Cardiac septum (tissue), 1 donor: ENCODE data around the gene ELOVL7. TPM values are rescaled to one million over a fixed set of nuclear protein-coding genes. Genes with fewer than 3 reads are reported as not detected.
"Not testable (repeated sequence)": the region's sequence is repeated elsewhere in the genome, so short reads cannot be mapped to it uniquely, and the experiment has no call there.

Experiments used
- DNase-seq: peaks from one replicate; pipeline ENCODE4 v3.0.0-alpha.2; 2020; ENCODE audit warnings: low spot score
- intact Hi-C: fragments of 100-400 bp; cut with DNase I; formaldehyde crosslinking; loops from one replicate; pipeline ENCODE4 v1.14.0; 2022
- total RNA-seq: library from RNA; stranded (reverse); fragmentation: NEBNext Ultra II Directional; extraction: Animal tissue kit (Norgen Biotek cat#: 25700); gene quantifications from one replicate; pipeline ENCODE4 v1.2.1, GENCODE V29; 2021
- donor health status: DM: no; HTN: no; CAD: no.

ELOVL7 gene
- total RNA-seq, 1 donor from 2014 or later, result 0.97 TPM

GRCh38 chr5:60803712-60804111, 40.4 kb downstream of the ELOVL7 start:
- DNase-seq, result no peak
- intact Hi-C loops, result no loop called here

DNA sequence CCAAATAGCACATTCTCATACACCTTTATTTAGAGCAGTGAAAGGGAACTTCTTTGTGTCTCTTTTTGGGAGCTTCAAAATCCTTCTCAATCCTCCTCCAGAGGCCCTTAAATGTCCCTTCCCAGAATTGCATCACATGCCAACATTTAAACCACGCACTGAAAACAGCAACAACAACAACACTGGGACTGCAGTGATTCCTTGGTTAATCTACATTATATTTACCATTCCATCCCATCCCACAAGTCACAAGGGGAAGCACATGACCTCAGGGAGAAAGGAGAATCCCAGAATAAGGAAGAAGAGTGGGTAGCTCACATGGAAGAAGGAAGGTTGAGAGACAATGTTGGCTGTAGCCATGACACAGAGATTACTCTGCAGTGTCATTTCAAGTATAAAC, 41.1 kb downstream of the ELOVL7 start:
- intact Hi-C loops, result no loop called here
- DNase-seq, result no peak

GRCh38 chr5:60802226-60802625, 41.8 kb downstream of the ELOVL7 start:
- intact Hi-C loops, result no loop called here
- no peak for DNase-seq

GRCh38 chr5:60797482-60798153, 46.5 kb downstream of the ELOVL7 start:
- intact Hi-C loops, result no loop called here
- no peak for DNase-seq

DNA sequence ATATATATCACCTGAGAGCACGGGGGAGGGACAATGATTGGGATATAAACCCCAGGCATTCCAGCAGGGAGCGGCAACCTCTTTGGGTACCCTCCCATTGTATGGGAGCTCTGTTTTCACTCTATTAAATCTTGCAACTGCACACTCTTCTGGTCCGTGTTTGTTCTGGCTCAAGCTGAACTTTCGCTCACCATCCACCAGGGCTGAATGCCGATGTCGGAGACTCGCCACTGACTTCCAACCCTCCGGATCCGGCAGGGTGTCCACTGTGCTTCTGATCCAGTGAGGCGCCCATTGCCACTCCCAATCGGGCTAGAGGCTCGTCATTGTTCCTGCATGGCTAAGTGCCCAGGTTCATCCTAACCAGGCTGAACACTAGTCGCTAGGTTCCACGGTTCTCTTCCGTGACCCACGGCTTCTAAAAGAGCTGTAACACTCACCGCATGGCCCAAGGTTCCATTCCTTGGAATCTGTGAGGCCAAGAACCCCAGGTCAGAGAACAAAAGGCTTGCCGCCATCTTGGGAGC, 48.6 kb downstream of the ELOVL7 start:
- DNase-seq, intact Hi-C loops: not testable (repeated sequence)

GRCh38 chr5:60794691-60795090, 49.4 kb downstream of the ELOVL7 start:
- intact Hi-C loops, result no loop called here
- DNase-seq, result no peak

GRCh38 chr5:60792438-60792837, 51.6 kb downstream of the ELOVL7 start:
- DNase-seq, result no peak
- intact Hi-C loops, result no loop called here

DNA sequence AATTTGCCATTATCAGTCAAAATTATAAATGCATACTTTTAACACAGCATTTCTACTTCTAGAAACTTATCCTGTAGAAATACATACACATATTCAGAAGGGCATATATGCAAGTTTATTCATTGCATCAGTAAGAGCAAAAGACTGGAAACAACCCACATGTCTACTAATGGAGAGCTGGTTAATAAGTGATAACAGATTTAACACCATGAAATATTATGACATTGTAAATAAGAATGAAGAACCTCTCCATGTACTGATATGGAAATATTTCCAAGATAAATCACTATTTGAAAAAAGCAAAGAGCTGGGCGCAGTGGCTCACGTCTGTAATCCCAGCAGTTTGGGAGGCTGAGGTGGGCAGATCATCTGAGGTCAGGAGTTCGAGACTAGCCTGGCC, 54.5 kb downstream of the ELOVL7 start:
- intact Hi-C loops, result no loop called here

DNA sequence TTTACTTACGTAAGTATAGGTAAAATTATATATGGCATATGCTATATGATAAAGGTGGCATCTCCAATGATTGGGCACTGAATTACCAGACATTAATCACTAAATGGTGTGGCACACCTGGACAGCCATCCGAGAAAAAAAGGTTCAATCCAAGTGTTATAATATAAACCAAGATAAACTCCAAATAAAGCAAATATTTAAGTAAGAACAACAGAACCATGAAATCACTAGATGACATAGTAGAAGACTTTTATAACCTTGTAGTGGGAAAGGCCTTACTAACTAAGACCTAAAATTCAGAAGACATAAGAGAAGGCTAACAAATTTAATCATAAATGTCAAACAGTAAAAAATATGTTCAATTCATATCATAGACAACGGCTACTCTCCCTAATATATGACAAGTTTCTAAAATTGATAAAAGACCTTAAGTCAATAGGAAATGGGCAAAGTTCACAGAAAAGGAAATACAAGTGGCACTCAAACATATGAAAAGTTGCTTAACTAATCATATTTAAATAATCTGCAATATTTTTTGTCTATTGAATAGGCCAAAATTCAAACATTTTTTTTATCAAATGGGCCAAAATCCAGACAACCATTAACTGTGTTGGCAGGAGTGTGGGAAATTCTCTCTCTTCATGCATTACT, 55.1 kb downstream of the ELOVL7 start:
- intact Hi-C loops, result no loop called here

More for the DNA sequence above, 54.5 kb downstream of the ELOVL7 start:
- DNase-seq, result no peak

GRCh38 chr5:60779466-60779865, 64.6 kb downstream of the ELOVL7 start:
- DNase-seq, result no peak
- intact Hi-C loops, result no loop called here

More for the DNA sequence above, 55.1 kb downstream of the ELOVL7 start:
- no peak for DNase-seq

GRCh38 chr5:60776343-60776742, 67.7 kb downstream of the ELOVL7 start:
- DNase-seq, result no peak
- intact Hi-C loops, result no loop called here

GRCh38 chr5:60765019-60765709, 78.9 kb downstream of the ELOVL7 start:
- intact Hi-C loops, result no loop called here
- no peak for DNase-seq

GRCh38 chr5:60763061-60763460, 81.0 kb downstream of the ELOVL7 start:
- intact Hi-C loops, result no loop called here
- DNase-seq, result no peak

GRCh38 chr5:60754495-60754894, 89.6 kb downstream of the ELOVL7 start:
- no peak for DNase-seq
- intact Hi-C loops, result no loop called here

- intact Hi-C loops, result no loop called here
- DNase-seq, result no peak
These were observed 99.4 kb downstream of the ELOVL7 start for GRCh38 chr5:60744682-60745081.

- DNase-seq, result no peak
- intact Hi-C loops, result no loop called here
These were observed 100.4 kb downstream of the ELOVL7 start for GRCh38 chr5:60743511-60744314.

GRCh38 chr5:60740322-60740721, 103.7 kb downstream of the ELOVL7 start:
- no peak for DNase-seq
- intact Hi-C loops, result no loop called here

- intact Hi-C loops, result no loop called here
These were observed 105.1 kb downstream of the ELOVL7 start for GRCh38 chr5:60738933-60739332.

DNA sequence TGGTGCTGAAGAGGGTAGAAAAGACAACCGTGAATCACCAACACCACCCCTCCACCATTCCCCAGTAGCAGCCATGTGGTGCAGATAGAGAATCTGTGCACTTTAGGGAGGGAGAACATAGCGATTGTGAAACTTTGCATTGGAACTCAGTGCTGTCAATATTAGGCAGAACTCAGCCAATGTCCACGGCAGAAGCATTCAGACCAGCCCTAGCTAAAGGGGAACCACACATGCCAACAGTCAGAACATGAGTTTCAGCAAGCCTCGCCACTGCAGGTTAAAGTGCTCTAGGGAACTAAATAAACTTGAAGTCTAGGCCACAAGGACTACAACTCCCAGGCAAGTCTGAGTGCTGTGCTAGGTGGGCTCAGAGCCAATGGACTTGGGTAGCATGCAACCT, 105.6 kb downstream of the ELOVL7 start:
- intact Hi-C loops, result no loop called here

More at GRCh38 chr5:60738933-60739332, 105.1 kb downstream of the ELOVL7 start:
- no peak for DNase-seq

GRCh38 chr5:60730858-60731257, 113.2 kb downstream of the ELOVL7 start:
- DNase-seq, intact Hi-C loops: not testable (repeated sequence)

More for the DNA sequence above, 105.6 kb downstream of the ELOVL7 start:
- no peak for DNase-seq
